HepG2 (cell line): ENCODE results near the gene SHISA7. TPM values are rescaled to one million over a fixed set of nuclear protein-coding genes. Genes with fewer than 3 reads are reported as not detected.
A peak's percentile ranks its signal among the peaks of the same experiment; 100 is the strongest.

Experiments
- GPN1 ChIP-seq: sonication (generic); formaldehyde crosslinking; IDR thresholded peaks from 2 replicates; pipeline ENCODE4 v1.5.1; 2020; ENCODE audit warnings: missing genetic modification reagents, borderline replicate concordance
- GTF3A ChIP-seq: sonication (generic); formaldehyde crosslinking; conservative IDR thresholded peaks from 2 replicates; pipeline ENCODE4 v1.4.0; 2020; ENCODE audit warnings: mild to moderate bottlenecking, missing genetic modification reagents
- HIVEP1 ChIP-seq: sonication (generic); formaldehyde crosslinking; IDR thresholded peaks from 2 replicates; pipeline ENCODE4 v1.4.0; 2020; ENCODE audit warnings: mild to moderate bottlenecking, missing genetic modification reagents
- HNF4G ChIP-seq, 2 experiments: sonication (generic) in 1 of 2; formaldehyde crosslinking in 1 of 2; IDR thresholded peaks; 2 replicates each; pipeline versions ENCODE4 v1.4.0 to v1.6.1; 2011 to 2020; ENCODE audit warnings: borderline replicate concordance in 2 of 2, low read depth in 2 of 2, mild to moderate bottlenecking in 2 of 2, low read length in 1 of 2, missing genetic modification reagents in 1 of 2, moderate library complexity in 1 of 2
- HOXA9 ChIP-seq: sonication (generic); formaldehyde crosslinking; IDR thresholded peaks from 2 replicates; pipeline ENCODE4 v1.8.1; 2022; ENCODE audit warnings: missing genetic modification reagents, mild to moderate bottlenecking, moderate library complexity, borderline replicate concordance
- KDM3A ChIP-seq: IDR thresholded peaks from 2 replicates; pipeline ENCODE4 v1.6.1; 2018; ENCODE audit warnings: low read depth, missing compliant biosample characterization
- MAF1 ChIP-seq: sonication (generic); formaldehyde crosslinking; IDR thresholded peaks from 2 replicates; pipeline ENCODE4 v1.5.0; 2020; ENCODE audit warnings: missing genetic modification reagents, borderline replicate concordance
- MXD4 ChIP-seq: IDR thresholded peaks from 2 replicates; pipeline ENCODE4 v1.6.1; 2016; ENCODE audit warnings: mild to moderate bottlenecking, missing biosample characterization, missing genetic modification reagents
- NFE2L2 ChIP-seq: fragments of 150-350 bp; IDR thresholded peaks from 2 replicates; pipeline ENCODE4 v1.6.1; 2014; ENCODE audit warnings: low read length
- SATB2 ChIP-seq: sonication (generic); formaldehyde crosslinking; IDR thresholded peaks from 2 replicates; pipeline ENCODE4 v1.5.0; 2020; ENCODE audit warnings: missing genetic modification reagents
- ZNF12 ChIP-seq: sonication (generic); formaldehyde crosslinking; IDR thresholded peaks from 2 replicates; pipeline ENCODE4 v1.5.0; 2020; ENCODE audit warnings: missing genetic modification reagents
- ZNF136 ChIP-seq: sonication (generic); formaldehyde crosslinking; IDR thresholded peaks from 2 replicates; pipeline ENCODE4 v1.8.1; 2022; ENCODE audit warnings: low read depth, mild to moderate bottlenecking, moderate library complexity, missing genetic modification reagents
- ZNF275 ChIP-seq: sonication (generic); formaldehyde crosslinking; IDR thresholded peaks from 2 replicates; pipeline ENCODE4 v1.8.0; 2022; ENCODE audit warnings: missing genetic modification reagents, mild to moderate bottlenecking, inconsistent platforms, borderline replicate concordance
- ZNF317 ChIP-seq: sonication (generic); formaldehyde crosslinking; IDR thresholded peaks from 2 replicates; pipeline ENCODE4 v1.5.0; 2020; ENCODE audit warnings: mild to moderate bottlenecking, missing genetic modification reagents
- ZNF329 ChIP-seq: sonication (generic); formaldehyde crosslinking; IDR thresholded peaks from 2 replicates; pipeline ENCODE4 v1.9.0; 2021; ENCODE audit warnings: low read depth, mild to moderate bottlenecking, missing genetic modification reagents
- ZNF367 ChIP-seq: sonication (generic); formaldehyde crosslinking; IDR thresholded peaks from 2 replicates; pipeline ENCODE4 v1.4.0; 2020; ENCODE audit warnings: missing genetic modification reagents, borderline replicate concordance
- ZNF574 ChIP-seq: sonication (generic); formaldehyde crosslinking; IDR thresholded peaks from 2 replicates; pipeline ENCODE4 v1.4.0; 2020; ENCODE audit warnings: missing genetic modification reagents
- ZNF598 ChIP-seq: sonication (generic); formaldehyde crosslinking; IDR thresholded peaks from 2 replicates; pipeline ENCODE4 v1.5.1; 2020; ENCODE audit warnings: mild to moderate bottlenecking, missing genetic modification reagents, borderline replicate concordance
- ZNF639 ChIP-seq: conservative IDR thresholded peaks from 2 replicates; pipeline ENCODE4 v1.6.1; 2018; ENCODE audit warnings: missing genetic modification reagents
- ZNF749 ChIP-seq: sonication (generic); formaldehyde crosslinking; IDR thresholded peaks from 2 replicates; pipeline ENCODE4 v1.8.0; 2022; ENCODE audit warnings: mild to moderate bottlenecking, missing genetic modification reagents, moderate library complexity, borderline replicate concordance
- ZNF773 ChIP-seq: sonication (generic); formaldehyde crosslinking; IDR thresholded peaks from 2 replicates; pipeline ENCODE4 v1.4.0; 2020; ENCODE audit warnings: missing genetic modification reagents, borderline replicate concordance
- ZNF776 ChIP-seq: sonication (generic); formaldehyde crosslinking; IDR thresholded peaks from 2 replicates; pipeline ENCODE4 v1.4.0; 2020; ENCODE audit warnings: mild to moderate bottlenecking, missing genetic modification reagents
- ZSCAN12 ChIP-seq: sonication (generic); formaldehyde crosslinking; IDR thresholded peaks from 2 replicates; pipeline ENCODE4 v1.9.0; 2021; ENCODE audit warnings: mild to moderate bottlenecking, missing genetic modification reagents
- polyA plus RNA-seq, 8 experiments: library from polyadenylated mRNA; depleted of rRNA in 3 of 8; stranded (reverse) in 7 of 8; unstranded in 1 of 8; fragments of >200 nt; fragmentation: Illumina TruSeq in 4 of 8; extraction: Trizol in 4 of 8; gene quantifications; 2 replicates each; pipeline versions ENCODE4 v1.2.1 to v1.2.3, GENCODE V29; 2011 to 2016; ENCODE audit warnings: low read depth in 4 of 8, missing spikeins in 1 of 8, mixed read lengths in 1 of 8; ENCODE audit not compliant: insufficient read depth in 1 of 8
- total RNA-seq, 5 experiments: library from RNA; depleted of rRNA; stranded (reverse); fragments of >200 nt; fragmentation: Illumina TruSeq; extraction: Trizol; gene quantifications; 2 replicates each; pipeline ENCODE4 v1.2.3, GENCODE V29; 2016; ENCODE audit warnings: low read depth in 1 of 5

The SHISA7 gene
- total and polyA plus RNA-seq, 2 of the 13 experiments (the other 11 are each of a cell fraction or from before 2014, with no cell fraction given): not detected

GRCh38 chr19:55385724-55386492, 57.2 kb downstream of the SHISA7 start, which contains the start of gene RPL28 (continued):
- peak; percentile 71 for TF ChIP-seq HNF4G (IDR thresholded peaks at IDR 0.05; ENCODE audit: borderline replicate concordance, low read depth, low read length)
- TF ChIP-seq HNF4G (CRISPR knock-in tag; IDR thresholded peaks at IDR 0.05; ENCODE audit: borderline replicate concordance, low read depth): no peak
- TF ChIP-seq ZNF275 (CRISPR knock-in tag): peak; percentile 88; the same call in 1 of the 2 replicates
- peak; percentile 89 for TF ChIP-seq SATB2 (CRISPR knock-in tag)
- peak; percentile 38; the same call in 1 of the 2 replicates for TF ChIP-seq MXD4 (CRISPR knock-in tag)
- TF ChIP-seq ZNF367 (CRISPR knock-in tag): 0 out of 2 replicates have a peak, but pooled peaks have one; percentile 61
- TF ChIP-seq HOXA9 (CRISPR knock-in tag): no peak; the same call in 1 of the 2 replicates
- peak; percentile 60; the same call in 1 of the 2 replicates for TF ChIP-seq ZNF639 (CRISPR knock-in tag)
- 0 out of 2 replicates have a peak, but pooled peaks have one; percentile 48 for TF ChIP-seq HIVEP1 (CRISPR knock-in tag)
- 0 out of 2 replicates have a peak, but pooled peaks have one; percentile 64 for TF ChIP-seq ZNF329
- TF ChIP-seq NFE2L2: no peak
- peak; percentile 88 for TF ChIP-seq ZNF574 (CRISPR knock-in tag)
- 0 out of 2 replicates have a peak, but pooled peaks have one; percentile 49 for TF ChIP-seq KDM3A (CRISPR knock-in tag)
- 0 out of 2 replicates have a peak, but pooled peaks have one; percentile 54 for TF ChIP-seq ZNF12 (CRISPR knock-in tag)
- TF ChIP-seq ZNF773 (CRISPR knock-in tag): peak; percentile 83; the same call in 1 of the 2 replicates
- no peak; the same call in 1 of the 2 replicates for TF ChIP-seq GPN1 (CRISPR knock-in tag)
- TF ChIP-seq ZNF136 (CRISPR knock-in tag): 0 out of 2 replicates have a peak, but pooled peaks have one; percentile 55
- peak; percentile 68; the same call in 1 of the 2 replicates for TF ChIP-seq ZNF749 (CRISPR knock-in tag)
- TF ChIP-seq GTF3A (CRISPR knock-in tag): no peak
- TF ChIP-seq ZNF776 (CRISPR knock-in tag): 0 out of 2 replicates have a peak, but pooled peaks have one; percentile 6
- TF ChIP-seq ZNF598 (CRISPR knock-in tag): no peak; the same call in 1 of the 2 replicates
- no peak for TF ChIP-seq ZSCAN12
- TF ChIP-seq ZNF317 (CRISPR knock-in tag): no peak; the same call in 1 of the 2 replicates
- TF ChIP-seq MAF1 (CRISPR knock-in tag): peak; percentile 77
